Sigmoid colon (tissue), 4 donors: ENCODE results near the gene LIMS2.

ENCODE experiments used
- CTCF ChIP-seq, 4 experiments: fragments of 450-650 bp in 3 of 4; fragments of 200-600 bp in 1 of 4; IDR thresholded peaks; one replicate each; pipeline ENCODE4 v1.5.1; 2016 to 2019; ENCODE audit warnings: antibody characterized with exemption in 4 of 4, mild to moderate bottlenecking in 3 of 4, moderate library complexity in 2 of 4
- EP300 ChIP-seq, 4 donors: sonication (generic); formaldehyde crosslinking; IDR thresholded peaks; one replicate each; pipeline ENCODE4 v1.6.1; 2017; ENCODE audit warnings: antibody characterized with exemption in 4 of 4
- POLR2A ChIP-seq, 2 donors: fragments of 450-650 bp; IDR thresholded peaks; one replicate each; pipeline ENCODE4 v1.6.1; 2016; ENCODE audit warnings: antibody characterized with exemption in 2 of 2, mild to moderate bottlenecking in 2 of 2, moderate library complexity in 2 of 2
- POLR2AphosphoS5 ChIP-seq, 4 donors: sonication (generic); formaldehyde crosslinking; IDR thresholded peaks; one replicate each; pipeline ENCODE4 v1.6.1; 2017; ENCODE audit warnings: antibody characterized with exemption in 4 of 4

- no peak for TF ChIP-seq CTCF (IDR thresholded peaks at IDR 0.05)
- TF ChIP-seq POLR2A (IDR thresholded peaks at IDR 0.05): no peak
- TF ChIP-seq EP300 (IDR thresholded peaks at IDR 0.05): no peak
- no peak for TF ChIP-seq POLR2AphosphoS5 (IDR thresholded peaks at IDR 0.05)
Observed at GRCh38 chr2:127678991-127679390, 3.7 kb upstream of the LIMS2 start.
